ENCODE measurements around the gene AP1G1. TPM values are rescaled to one million over a fixed set of nuclear protein-coding genes. Genes with fewer than 3 reads are reported as not detected.

Gene AP1G1
- total and polyA plus RNA-seq, 2 of the 8 experiments (the other 6 are each of a cell fraction or from before 2014, with no cell fraction given) = 43.9 to 68.4 TPM

DNA sequence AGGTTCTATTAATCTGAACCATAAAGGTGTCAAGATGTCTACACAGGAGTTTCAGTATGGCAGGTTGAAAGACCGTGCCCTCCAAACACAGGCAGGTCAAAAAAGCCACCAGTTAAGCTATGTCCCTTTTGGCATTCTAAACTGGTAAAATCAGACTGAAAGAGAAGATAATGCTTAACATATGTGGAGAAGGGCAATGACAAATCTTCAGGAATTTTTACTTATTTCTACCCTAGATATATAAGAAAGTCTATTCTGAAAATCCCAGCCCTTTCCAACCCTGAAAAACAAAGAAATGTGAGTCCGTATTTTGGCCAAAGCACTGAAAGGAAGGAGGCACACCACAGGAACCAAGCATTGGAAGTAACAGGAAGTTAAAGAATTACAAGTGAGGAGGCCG, 16.5 kb downstream of the AP1G1 start:
- no peak overlapping the region for H2BK20ac ChIP-seq (ENCODE audit: low read length)
- 93% methylated on average over 3 of the region's 3 CpGs; no CpG with 5 or more reads in 1 of the 2 experiments for WGBS, 2 experiments (ENCODE audit: extremely low coverage in 1 of 2, insufficient coverage in 1 of 2, insufficient read length in 1 of 2, insufficient replicate concordance in 2 of 2, low coverage in 1 of 2, low lambda C conversion rate in 2 of 2, missing lambda C conversion rate in 1 of 2)
- H4K91ac ChIP-seq (replicated peaks; ENCODE audit: insufficient read length, low read length) = no peak overlapping the region
- H3K56ac ChIP-seq (replicated peaks; ENCODE audit: insufficient read length, low read depth, low read length) = no peak overlapping the region
- H3K14ac ChIP-seq (ENCODE audit: insufficient read length) = no peak overlapping the region
- H3K23ac ChIP-seq (ENCODE audit: insufficient read length) = no peak overlapping the region
- no peak overlapping the region for H3K18ac ChIP-seq (ENCODE audit: extremely low read depth, low read length)
- H2BK120ac ChIP-seq (replicated peaks; ENCODE audit: low read depth, low read length) = no peak overlapping the region
- DNase-seq (ENCODE audit: low read depth in 1 of 2, low spot score in 2 of 2) (no peak), FAIRE-seq (no peak)
- no peaks in the 10 kb centered on the region for H3K9me3 ChIP-seq (ENCODE audit: insufficient read depth in 2 of 2, low read depth in 1 of 2, low read length in 1 of 2)
- peaks cover 6 to 83% of the 10 kb centered on the region in 2 experiments for H3K79me2 ChIP-seq (ENCODE audit: control insufficient read depth in 1 of 2, insufficient read depth in 2 of 2, low read length in 2 of 2)
- peaks cover 0 to 9% of the 10 kb centered on the region in 2 experiments for H4K20me1 ChIP-seq (replicated peaks in 1 of 2; ENCODE audit: control insufficient read depth in 1 of 2, insufficient read depth in 2 of 2, low read length in 2 of 2)
- no peak overlapping the region for H4K5ac ChIP-seq (ENCODE audit: insufficient read length, low read depth, low read length)
- H3K9ac ChIP-seq (replicated peaks in 1 of 4; ENCODE audit: extremely low read depth in 1 of 4, low read depth in 3 of 4, low read length in 3 of 4) = no peak overlapping the region
- POLR2A ChIA-PET (ENCODE audit: partially characterized antibody) = interaction anchor here (1.2 kb wide), 1 partner anchor 16 kb away, joined by 5 read pairs; the partner anchor contains the start of gene AP1G1
- no peak overlapping the region for H2BK12ac ChIP-seq (ENCODE audit: low read depth, low read length)
- CTCF ChIA-PET (ENCODE audit: partially characterized antibody) = no interaction called here
- TF ChIP-seq RFX5 (IDR thresholded peaks at IDR 0.05; ENCODE audit: borderline replicate concordance, low read depth, low read length) (no peak), ZNF274 (IDR thresholded peaks at IDR 0.05; ENCODE audit: borderline replicate concordance, extremely low read depth, low read length) (no peak), TCF12 (IDR thresholded peaks at IDR 0.05; ENCODE audit: low read depth, low read length) (no peak)
- H3K36me3 ChIP-seq (ENCODE audit: control insufficient read depth in 2 of 4, insufficient read depth in 4 of 4, low read length in 3 of 4) = peaks cover 8 to 20% (median 14%) of the 10 kb centered on the region in 4 experiments; a peak in 6 of 8 replicates
- H2BK15ac ChIP-seq (ENCODE audit: low read length) = no peak overlapping the region
- H2AK5ac ChIP-seq (ENCODE audit: low read depth, low read length) = no peak overlapping the region
- no peak overlapping the region for H3K4ac ChIP-seq (replicated peaks; ENCODE audit: insufficient read length, low read depth, low read length)
- peaks cover 7% of the 10 kb centered on the region for H3K79me1 ChIP-seq (ENCODE audit: low read depth, low read length)
- no peaks in the 10 kb centered on the region for H3K27me3 ChIP-seq (replicated peaks in 1 of 4; ENCODE audit: control insufficient read depth in 3 of 4, extremely low read depth in 1 of 4, insufficient read depth in 3 of 4, low read length in 3 of 4)
- no peak overlapping the region for H4K8ac ChIP-seq (ENCODE audit: extremely low read depth, insufficient read depth, low read length)
- no peak overlapping the region for H2BK5ac ChIP-seq (ENCODE audit: low read depth, low read length)
- H3K4me1 ChIP-seq (replicated peaks in 1 of 4; ENCODE audit: control insufficient read depth in 3 of 4, insufficient read depth in 4 of 4, low read length in 3 of 4) = no peaks in the 10 kb centered on the region
- H3K23me2 ChIP-seq (ENCODE audit: low read depth, low read length) = no peaks in the 10 kb centered on the region
- H3K27ac ChIP-seq (ENCODE audit: low read depth, low read length) = no peak overlapping the region
- no peak overlapping the region for H3K4me3 ChIP-seq (ENCODE audit: extremely low read depth in 1 of 4, insufficient read depth in 2 of 4, low read depth in 3 of 4, low read length in 4 of 4)
- H3K4me2 ChIP-seq (ENCODE audit: insufficient read depth in 1 of 2, low read depth in 2 of 2, low read length in 2 of 2) = no peak overlapping the region
- no peak overlapping the region for H2AFZ ChIP-seq (ENCODE audit: low read length)
